ENCODE measurements around the gene KCNJ16. TPM values are rescaled to one million over a fixed set of nuclear protein-coding genes. Genes with fewer than 3 reads are reported as not detected.

KCNJ16 gene
- total RNA-seq, 2 experiments from 2014 or later, result not detected

- Mint-ChIP-seq H3K27me3 (no peaks in the 10 kb centered on the region), H3K4me3 (no peak overlapping the region), H3K36me3 (ENCODE audit: low read depth) (no peaks in the 10 kb centered on the region), H3K9me3 (no peaks in the 10 kb centered on the region), H3K4me1 (ENCODE audit: low read depth) (no peaks in the 10 kb centered on the region), H3K27ac (no peak overlapping the region)
- DNase-seq, result no peak
- POLR2A ChIA-PET, result no interaction called here
- Histone ChIP-seq H3K4me1 (ENCODE audit: insufficient read depth, low read length) (no peaks in the 10 kb centered on the region), H3K9me3 (ENCODE audit: control insufficient read depth in 1 of 2, insufficient read depth in 1 of 2, low read length in 2 of 2) (no peaks in the 10 kb centered on the region), H3K4me3 (ENCODE audit: low read length) (no peak overlapping the region), H3K27ac (ENCODE audit: low read depth in 1 of 2, low read length in 2 of 2) (no peak overlapping the region), H3K36me3 (ENCODE audit: insufficient read depth, low read length) (no peaks in the 10 kb centered on the region), H3K27me3 (ENCODE audit: control insufficient read depth in 1 of 2, insufficient read depth in 2 of 2, low read length in 2 of 2) (no peaks in the 10 kb centered on the region)
- intact Hi-C loops (cut with DNase I, micrococcal nuclease), result loop anchor here in 1 of 2 experiments (10.0 kb wide), 1 partner anchor 60 kb away; no protein-coding TSS in a partner anchor
- no peak for TF ChIP-seq CTCF (IDR thresholded peaks at IDR 0.05)
- CTCF ChIA-PET, result no interaction called here
- ATAC-seq (ENCODE audit: poor library complexity), result no peak
These were observed 692 bp upstream of the KCNJ16 start for GRCh38 chr17:70074236-70074830.

DNA sequence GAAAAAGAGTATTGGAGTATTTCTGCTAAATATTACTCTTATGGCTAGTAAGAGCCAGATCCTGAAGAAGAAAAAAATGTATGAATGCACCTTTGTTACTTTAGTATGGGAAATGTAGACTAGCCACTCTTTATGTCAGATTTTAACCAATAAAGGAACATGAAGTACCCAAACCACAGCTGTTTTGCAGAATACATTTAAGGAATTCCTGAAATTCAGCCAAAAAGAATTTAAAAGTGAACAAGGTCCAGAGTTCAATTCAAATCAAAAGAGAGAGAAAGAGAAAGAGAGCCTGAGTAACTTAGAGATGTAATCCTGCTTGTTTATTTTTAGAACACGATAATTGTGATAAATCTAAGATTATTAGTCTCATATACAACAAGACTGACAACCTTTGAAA lies 1.2 kb downstream of the KCNJ16 start:
- Mint-ChIP-seq H3K9me3 (no peaks in the 10 kb centered on the region), H3K36me3 (ENCODE audit: low read depth) (no peaks in the 10 kb centered on the region), H3K4me3 (no peak overlapping the region), H3K4me1 (ENCODE audit: low read depth) (no peaks in the 10 kb centered on the region), H3K27ac (no peak overlapping the region), H3K27me3 (no peaks in the 10 kb centered on the region)
- Histone ChIP-seq H3K27ac (ENCODE audit: low read depth in 1 of 2, low read length in 2 of 2) (no peak overlapping the region), H3K9me3 (ENCODE audit: control insufficient read depth in 1 of 2, insufficient read depth in 1 of 2, low read length in 2 of 2) (no peaks in the 10 kb centered on the region), H3K36me3 (ENCODE audit: insufficient read depth, low read length) (no peaks in the 10 kb centered on the region), H3K27me3 (ENCODE audit: control insufficient read depth in 1 of 2, insufficient read depth in 2 of 2, low read length in 2 of 2) (no peaks in the 10 kb centered on the region), H3K4me3 (ENCODE audit: low read length) (no peak overlapping the region), H3K4me1 (ENCODE audit: insufficient read depth, low read length) (no peaks in the 10 kb centered on the region)
- ATAC-seq (ENCODE audit: poor library complexity), result no peak
- POLR2A ChIA-PET, result no interaction called here
- DNase-seq, result no peak
- CTCF ChIA-PET, result no interaction called here
- intact Hi-C loops (cut with DNase I, micrococcal nuclease), result loop anchor here in 1 of 2 experiments (10.0 kb wide), 1 partner anchor 61 kb away; no protein-coding TSS in a partner anchor
- TF ChIP-seq CTCF (IDR thresholded peaks at IDR 0.05), result no peak

GRCh38 chr17:70076831-70077230 lies 1.8 kb downstream of the KCNJ16 start:
- Mint-ChIP-seq H3K9me3 (no peaks in the 10 kb centered on the region), H3K4me1 (ENCODE audit: low read depth) (no peaks in the 10 kb centered on the region), H3K27ac (no peak overlapping the region), H3K27me3 (no peaks in the 10 kb centered on the region), H3K36me3 (ENCODE audit: low read depth) (no peaks in the 10 kb centered on the region), H3K4me3 (no peak overlapping the region)
- intact Hi-C loops (cut with DNase I, micrococcal nuclease), result loop anchor here in 1 of 2 experiments (10.0 kb wide), 1 partner anchor 62 kb away; no protein-coding TSS in a partner anchor
- CTCF ChIA-PET, result no interaction called here
- H3K36me3 ChIP-seq (ENCODE audit: insufficient read depth, low read length), result no peaks in the 10 kb centered on the region
- H3K4me1 ChIP-seq (ENCODE audit: insufficient read depth, low read length), result no peaks in the 10 kb centered on the region
- no peak for ATAC-seq (ENCODE audit: poor library complexity)
- no peaks in the 10 kb centered on the region for H3K27me3 ChIP-seq (ENCODE audit: control insufficient read depth in 1 of 2, insufficient read depth in 2 of 2, low read length in 2 of 2)
- POLR2A ChIA-PET, result no interaction called here
- TF ChIP-seq CTCF (IDR thresholded peaks at IDR 0.05), result no peak
- no peak for DNase-seq
- H3K9me3 ChIP-seq (ENCODE audit: control insufficient read depth in 1 of 2, insufficient read depth in 1 of 2, low read length in 2 of 2), result no peaks in the 10 kb centered on the region
- H3K4me3 ChIP-seq (ENCODE audit: low read length), result no peak overlapping the region
- no peak overlapping the region for H3K27ac ChIP-seq (ENCODE audit: low read depth in 1 of 2, low read length in 2 of 2)

Measured in CD4-positive, alpha-beta T cell (primary cell).